Liver (tissue), 9 donors: ENCODE measurements around the gene PTPRN2. TPM values are rescaled to one million over a fixed set of nuclear protein-coding genes. Genes with fewer than 3 reads are reported as not detected.

Source experiments
- DNase-seq: peaks from one replicate; pipeline ENCODE4 v3.0.0-alpha.2; 2017; ENCODE audit warnings: low spot score
- H3K27ac ChIP-seq, 2 donors: one replicate each; pipeline ENCODE4 v1.7.0; 2013; ENCODE audit warnings: inconsistent platforms in 2 of 2, low read length in 2 of 2, control low read depth in 1 of 2, low read depth in 1 of 2, mild to moderate bottlenecking in 1 of 2
- H3K27me3 ChIP-seq, 4 donors: one replicate each; pipeline versions ENCODE4 v1.6.1 to v1.7.0; 2013; ENCODE audit warnings: low read length in 3 of 4, inconsistent platforms in 1 of 4, mild to moderate bottlenecking in 1 of 4, moderate library complexity in 1 of 4; ENCODE audit not compliant: control insufficient read depth in 4 of 4, insufficient read depth in 4 of 4
- H3K36me3 ChIP-seq, 4 donors: one replicate each; pipeline versions ENCODE4 v1.6.1 to v1.7.0; 2013; ENCODE audit warnings: low read length in 3 of 4, mild to moderate bottlenecking in 3 of 4, low read depth in 1 of 4, moderate library complexity in 1 of 4; ENCODE audit not compliant: control insufficient read depth in 4 of 4, insufficient read depth in 3 of 4
- H3K4me1 ChIP-seq, 4 donors: one replicate each; pipeline versions ENCODE4 v1.6.1 to v1.7.0; 2013; ENCODE audit warnings: low read length in 3 of 4, mild to moderate bottlenecking in 3 of 4, moderate library complexity in 1 of 4; ENCODE audit not compliant: control insufficient read depth in 4 of 4, insufficient read depth in 4 of 4
- H3K4me3 ChIP-seq, 3 donors: one replicate each; pipeline versions ENCODE4 v1.6.1 to v1.7.0; 2013; ENCODE audit warnings: low read length in 3 of 3, control low read depth in 1 of 3, low read depth in 1 of 3, mild to moderate bottlenecking in 1 of 3
- H3K9ac ChIP-seq, 2 donors: one replicate each; pipeline ENCODE4 v1.7.0; 2013; ENCODE audit warnings: low read length in 2 of 2, mild to moderate bottlenecking in 2 of 2, moderate library complexity in 2 of 2, control low read depth in 1 of 2, low read depth in 1 of 2
- H3K9me3 ChIP-seq, 4 donors: one replicate each; pipeline versions ENCODE4 v1.6.1 to v1.7.0; 2013; ENCODE audit warnings: low read length in 3 of 4; ENCODE audit not compliant: control insufficient read depth in 4 of 4
- CTCF ChIP-seq: fragments of 150-350 bp; IDR thresholded peaks from 2 replicates; pipeline ENCODE4 v1.5.1; 2017; ENCODE audit warnings: improper control_type of control experiment, low read depth, low read length; ENCODE audit not compliant: missing input control
- EGR1 ChIP-seq, 2 donors: IDR thresholded peaks; 2 replicates each; pipeline ENCODE4 v1.6.1; 2016 to 2018; ENCODE audit warnings: antibody characterized with exemption in 2 of 2, low read depth in 2 of 2
- FOXA1 ChIP-seq: IDR thresholded peaks from 2 replicates; pipeline ENCODE4 v1.6.1; 2016; ENCODE audit warnings: antibody characterized with exemption
- FOXA2 ChIP-seq: IDR thresholded peaks from 2 replicates; pipeline ENCODE4 v1.6.1; 2016; ENCODE audit warnings: antibody characterized with exemption
- GABPA ChIP-seq, 2 donors: IDR thresholded peaks in 1 of 2; conservative IDR thresholded peaks in 1 of 2; 2 replicates each; pipeline ENCODE4 v1.6.1; 2016; ENCODE audit warnings: antibody characterized with exemption in 2 of 2, mild to moderate bottlenecking in 1 of 2, moderate library complexity in 1 of 2
- HNF4A ChIP-seq, 2 donors: conservative IDR thresholded peaks; 2 replicates each; pipeline ENCODE4 v1.6.1; 2016; ENCODE audit warnings: antibody characterized with exemption in 2 of 2, mild to moderate bottlenecking in 2 of 2
- HNF4G ChIP-seq: IDR thresholded peaks from 2 replicates; pipeline ENCODE4 v1.6.1; 2016; ENCODE audit warnings: antibody characterized with exemption
- JUND ChIP-seq, 2 donors: IDR thresholded peaks; 2 replicates each; pipeline ENCODE4 v1.6.1; 2016; ENCODE audit warnings: antibody characterized with exemption in 2 of 2
- NR2F2 ChIP-seq: IDR thresholded peaks from 2 replicates; pipeline ENCODE4 v1.6.1; 2016; ENCODE audit warnings: antibody characterized with exemption
- RAD21 ChIP-seq, 2 donors: IDR thresholded peaks; 2 replicates each; pipeline ENCODE4 v1.6.1; 2016; ENCODE audit warnings: antibody characterized with exemption in 2 of 2, mild to moderate bottlenecking in 2 of 2
- RXRA ChIP-seq, 2 donors: IDR thresholded peaks; 2 replicates each; pipeline ENCODE4 v1.6.1; 2017 to 2018; ENCODE audit warnings: antibody characterized with exemption in 2 of 2, mild to moderate bottlenecking in 1 of 2
- TAF1 ChIP-seq: conservative IDR thresholded peaks from 2 replicates; pipeline ENCODE4 v1.6.1; 2016; ENCODE audit warnings: antibody characterized with exemption, mild to moderate bottlenecking
- YY1 ChIP-seq: IDR thresholded peaks from 2 replicates; pipeline ENCODE4 v1.6.1; 2016; ENCODE audit warnings: antibody characterized with exemption, mild to moderate bottlenecking
- WGBS: extraction: QIAGEN DNeasy Blood & Tissue Kit; methylation state at CpG from one replicate; pipeline ENCODE4 v1.1.7; 2013; 5-methylcytosine and 5-hydroxymethylcytosine counted together
- polyA plus RNA-seq, 2 donors: library from polyadenylated mRNA; stranded (reverse) in 1 of 2; unstranded in 1 of 2; fragments of 200-250 nt in 1 of 2; fragments of >200 nt in 1 of 2; fragmentation: Nextera tagmentation in 1 of 2; extraction: Ambion mirVana in 1 of 2; gene quantifications; one replicate each; pipeline versions ENCODE4 v1.2.1 to v1.2.3, GENCODE V29; 2013 to 2015
- total RNA-seq, 2 donors: library from RNA; depleted of rRNA; stranded (reverse); fragments of >200 nt; gene quantifications; one replicate each; pipeline ENCODE4 v1.2.3, GENCODE V29; 2014
- TF ChIP-seq, protein P1 (sequence below): IDR thresholded peaks from 2 replicates; pipeline ENCODE4 v1.6.1; 2016; ENCODE audit warnings: antibody characterized with exemption
- TF ChIP-seq, protein P2 (sequence below): IDR thresholded peaks from 2 replicates; pipeline ENCODE4 v1.6.1; 2016; ENCODE audit warnings: antibody characterized with exemption
- TF ChIP-seq, protein P3 (sequence below): IDR thresholded peaks from 2 replicates; pipeline ENCODE4 v1.6.1; 2016; ENCODE audit warnings: antibody characterized with exemption, mild to moderate bottlenecking
- TF ChIP-seq, protein P4 (sequence below): IDR thresholded peaks from 2 replicates; pipeline ENCODE4 v1.6.1; 2016; ENCODE audit warnings: antibody characterized with exemption
- donor health status: healthy.
- donor health status: healthy.
- donor health status: healthy.
- donor health status: healthy.
- donor health status: healthy.

Gene PTPRN2
- total and polyA plus RNA-seq, 4 donors: 0.75 to 1.9 (median 1.1) TPM

GRCh38 chr7:157918326-157919080 is 669.1 kb downstream of the PTPRN2 start:
- Histone ChIP-seq H3K9ac (no peak overlapping the region), H3K36me3 (no peaks in the 10 kb centered on the region), H3K27ac (no peak overlapping the region), H3K27me3 (peaks cover 0 to 4% (median 0%) of the 10 kb centered on the region in 4 donors), H3K4me1 (no peaks in the 10 kb centered on the region), H3K4me3 (no peak overlapping the region), H3K9me3 (peaks cover 1 to 9% (median 3%) of the 10 kb centered on the region in 4 donors)
- no peak for DNase-seq
- TF ChIP-seq GABPA (IDR thresholded peaks at IDR 0.05 in 1 of 2, conservative IDR thresholded peaks at IDR 0.05 in 1 of 2) (no peak), CTCF (no peak), TAF1 (no peak), RAD21 (IDR thresholded peaks at IDR 0.05) (no peak), FOXA2 (no peak), YY1 (no peak), HNF4A (conservative IDR thresholded peaks at IDR 0.05) (no peak), HNF4G (no peak), FOXA1 (no peak), NR2F2 (no peak), RXRA (IDR thresholded peaks at IDR 0.05) (no peak), JUND (IDR thresholded peaks at IDR 0.05) (no peak), EGR1 (IDR thresholded peaks at IDR 0.05; ENCODE audit: low read depth in 2 of 2) (no peak)
- TF ChIP-seq, protein P1, sequence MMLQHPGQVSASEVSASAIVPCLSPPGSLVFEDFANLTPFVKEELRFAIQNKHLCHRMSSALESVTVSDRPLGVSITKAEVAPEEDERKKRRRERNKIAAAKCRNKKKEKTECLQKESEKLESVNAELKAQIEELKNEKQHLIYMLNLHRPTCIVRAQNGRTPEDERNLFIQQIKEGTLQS: no peak
- TF ChIP-seq, protein P2, sequence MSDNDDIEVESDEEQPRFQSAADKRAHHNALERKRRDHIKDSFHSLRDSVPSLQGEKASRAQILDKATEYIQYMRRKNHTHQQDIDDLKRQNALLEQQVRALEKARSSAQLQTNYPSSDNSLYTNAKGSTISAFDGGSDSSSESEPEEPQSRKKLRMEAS: no peak
- TF ChIP-seq, protein P3, sequence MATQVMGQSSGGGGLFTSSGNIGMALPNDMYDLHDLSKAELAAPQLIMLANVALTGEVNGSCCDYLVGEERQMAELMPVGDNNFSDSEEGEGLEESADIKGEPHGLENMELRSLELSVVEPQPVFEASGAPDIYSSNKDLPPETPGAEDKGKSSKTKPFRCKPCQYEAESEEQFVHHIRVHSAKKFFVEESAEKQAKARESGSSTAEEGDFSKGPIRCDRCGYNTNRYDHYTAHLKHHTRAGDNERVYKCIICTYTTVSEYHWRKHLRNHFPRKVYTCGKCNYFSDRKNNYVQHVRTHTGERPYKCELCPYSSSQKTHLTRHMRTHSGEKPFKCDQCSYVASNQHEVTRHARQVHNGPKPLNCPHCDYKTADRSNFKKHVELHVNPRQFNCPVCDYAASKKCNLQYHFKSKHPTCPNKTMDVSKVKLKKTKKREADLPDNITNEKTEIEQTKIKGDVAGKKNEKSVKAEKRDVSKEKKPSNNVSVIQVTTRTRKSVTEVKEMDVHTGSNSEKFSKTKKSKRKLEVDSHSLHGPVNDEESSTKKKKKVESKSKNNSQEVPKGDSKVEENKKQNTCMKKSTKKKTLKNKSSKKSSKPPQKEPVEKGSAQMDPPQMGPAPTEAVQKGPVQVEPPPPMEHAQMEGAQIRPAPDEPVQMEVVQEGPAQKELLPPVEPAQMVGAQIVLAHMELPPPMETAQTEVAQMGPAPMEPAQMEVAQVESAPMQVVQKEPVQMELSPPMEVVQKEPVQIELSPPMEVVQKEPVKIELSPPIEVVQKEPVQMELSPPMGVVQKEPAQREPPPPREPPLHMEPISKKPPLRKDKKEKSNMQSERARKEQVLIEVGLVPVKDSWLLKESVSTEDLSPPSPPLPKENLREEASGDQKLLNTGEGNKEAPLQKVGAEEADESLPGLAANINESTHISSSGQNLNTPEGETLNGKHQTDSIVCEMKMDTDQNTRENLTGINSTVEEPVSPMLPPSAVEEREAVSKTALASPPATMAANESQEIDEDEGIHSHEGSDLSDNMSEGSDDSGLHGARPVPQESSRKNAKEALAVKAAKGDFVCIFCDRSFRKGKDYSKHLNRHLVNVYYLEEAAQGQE: no peak
- TF ChIP-seq, protein P4, sequence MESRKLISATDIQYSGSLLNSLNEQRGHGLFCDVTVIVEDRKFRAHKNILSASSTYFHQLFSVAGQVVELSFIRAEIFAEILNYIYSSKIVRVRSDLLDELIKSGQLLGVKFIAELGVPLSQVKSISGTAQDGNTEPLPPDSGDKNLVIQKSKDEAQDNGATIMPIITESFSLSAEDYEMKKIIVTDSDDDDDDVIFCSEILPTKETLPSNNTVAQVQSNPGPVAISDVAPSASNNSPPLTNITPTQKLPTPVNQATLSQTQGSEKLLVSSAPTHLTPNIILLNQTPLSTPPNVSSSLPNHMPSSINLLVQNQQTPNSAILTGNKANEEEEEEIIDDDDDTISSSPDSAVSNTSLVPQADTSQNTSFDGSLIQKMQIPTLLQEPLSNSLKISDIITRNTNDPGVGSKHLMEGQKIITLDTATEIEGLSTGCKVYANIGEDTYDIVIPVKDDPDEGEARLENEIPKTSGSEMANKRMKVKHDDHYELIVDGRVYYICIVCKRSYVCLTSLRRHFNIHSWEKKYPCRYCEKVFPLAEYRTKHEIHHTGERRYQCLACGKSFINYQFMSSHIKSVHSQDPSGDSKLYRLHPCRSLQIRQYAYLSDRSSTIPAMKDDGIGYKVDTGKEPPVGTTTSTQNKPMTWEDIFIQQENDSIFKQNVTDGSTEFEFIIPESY: no peak
- WGBS: 87% methylated on average over 29 of the region's 29 CpGs
